ENCODE measurements around the gene GULP1.
"Not testable (repeated sequence)": the region's sequence is repeated elsewhere in the genome, so short reads cannot be mapped to it uniquely, and the experiment has no call there.

Gene GULP1

GRCh38 chr2:188279093-188279445 lies 12.6 kb upstream of the GULP1 start:
- no peak overlapping the region for H3K27ac ChIP-seq (ENCODE audit: poor library complexity, severe bottlenecking)
- no peaks in the 10 kb centered on the region for H3K27me3 ChIP-seq (ENCODE audit: insufficient read depth, poor library complexity, severe bottlenecking)
- TF ChIP-seq, protein P1, sequence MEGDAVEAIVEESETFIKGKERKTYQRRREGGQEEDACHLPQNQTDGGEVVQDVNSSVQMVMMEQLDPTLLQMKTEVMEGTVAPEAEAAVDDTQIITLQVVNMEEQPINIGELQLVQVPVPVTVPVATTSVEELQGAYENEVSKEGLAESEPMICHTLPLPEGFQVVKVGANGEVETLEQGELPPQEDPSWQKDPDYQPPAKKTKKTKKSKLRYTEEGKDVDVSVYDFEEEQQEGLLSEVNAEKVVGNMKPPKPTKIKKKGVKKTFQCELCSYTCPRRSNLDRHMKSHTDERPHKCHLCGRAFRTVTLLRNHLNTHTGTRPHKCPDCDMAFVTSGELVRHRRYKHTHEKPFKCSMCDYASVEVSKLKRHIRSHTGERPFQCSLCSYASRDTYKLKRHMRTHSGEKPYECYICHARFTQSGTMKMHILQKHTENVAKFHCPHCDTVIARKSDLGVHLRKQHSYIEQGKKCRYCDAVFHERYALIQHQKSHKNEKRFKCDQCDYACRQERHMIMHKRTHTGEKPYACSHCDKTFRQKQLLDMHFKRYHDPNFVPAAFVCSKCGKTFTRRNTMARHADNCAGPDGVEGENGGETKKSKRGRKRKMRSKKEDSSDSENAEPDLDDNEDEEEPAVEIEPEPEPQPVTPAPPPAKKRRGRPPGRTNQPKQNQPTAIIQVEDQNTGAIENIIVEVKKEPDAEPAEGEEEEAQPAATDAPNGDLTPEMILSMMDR (IDR thresholded peaks at IDR 0.05; ENCODE audit: poor library complexity, severe bottlenecking): no peak
- no peaks in the 10 kb centered on the region for H3K9me3 ChIP-seq (ENCODE audit: severe bottlenecking)
- ATAC-seq (ENCODE audit: low read depth): no peak
- no peaks in the 10 kb centered on the region for H3K4me1 ChIP-seq (ENCODE audit: insufficient read depth, poor library complexity, severe bottlenecking)
- no peak overlapping the region for H3K4me3 ChIP-seq (ENCODE audit: severe bottlenecking)
- DNase-seq (ENCODE audit: low spot score): no peak
- H3K36me3 ChIP-seq (ENCODE audit: low read depth): no peaks in the 10 kb centered on the region

- TF ChIP-seq, protein P1 (IDR thresholded peaks at IDR 0.05; ENCODE audit: poor library complexity, severe bottlenecking): no peak
- ATAC-seq (ENCODE audit: low read depth): no peak
- H3K4me3 ChIP-seq (ENCODE audit: severe bottlenecking): no peak overlapping the region
Measured at GRCh38 chr2:188280811-188281222, 10.9 kb upstream of the GULP1 start.

DNA sequence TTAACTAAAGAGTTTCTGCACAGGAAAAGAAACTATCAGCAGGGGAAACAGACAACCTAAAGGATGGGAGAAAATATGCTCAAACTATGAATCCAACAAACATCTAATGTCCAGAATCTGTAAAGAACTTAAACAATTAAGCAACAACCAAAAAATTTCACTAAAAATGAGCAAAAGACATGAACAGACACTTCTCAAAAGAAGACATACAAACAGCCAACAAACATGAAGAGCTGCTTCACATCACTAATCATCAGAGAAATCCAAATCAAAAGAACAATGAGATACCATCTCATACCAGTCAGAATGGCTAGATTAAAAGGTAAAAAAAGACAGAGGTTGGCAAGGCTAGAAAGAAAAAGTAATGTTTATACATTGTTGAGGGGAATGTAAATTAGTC lies 8.8 kb upstream of the GULP1 start:
- Histone ChIP-seq H3K9me3 (ENCODE audit: severe bottlenecking) (no peaks in the 10 kb centered on the region), H3K27ac (ENCODE audit: poor library complexity, severe bottlenecking) (no peak overlapping the region), H3K27me3 (ENCODE audit: insufficient read depth, poor library complexity, severe bottlenecking) (no peaks in the 10 kb centered on the region), H3K4me3 (ENCODE audit: severe bottlenecking) (no peak overlapping the region), H3K36me3 (ENCODE audit: low read depth) (no peaks in the 10 kb centered on the region), H3K4me1 (ENCODE audit: insufficient read depth, poor library complexity, severe bottlenecking) (no peaks in the 10 kb centered on the region)
- no peak for DNase-seq (ENCODE audit: low spot score)
- no peak for ATAC-seq (ENCODE audit: low read depth)
- TF ChIP-seq, protein P1 (IDR thresholded peaks at IDR 0.05; ENCODE audit: poor library complexity, severe bottlenecking): no peak

More at GRCh38 chr2:188280811-188281222, 10.9 kb upstream of the GULP1 start:
- no peaks in the 10 kb centered on the region for H3K27me3 ChIP-seq (ENCODE audit: insufficient read depth, poor library complexity, severe bottlenecking)
- H3K4me1 ChIP-seq (ENCODE audit: insufficient read depth, poor library complexity, severe bottlenecking): no peaks in the 10 kb centered on the region
- DNase-seq (ENCODE audit: low spot score): no peak
- no peaks in the 10 kb centered on the region for H3K36me3 ChIP-seq (ENCODE audit: low read depth)
- no peak overlapping the region for H3K27ac ChIP-seq (ENCODE audit: poor library complexity, severe bottlenecking)
- no peaks in the 10 kb centered on the region for H3K9me3 ChIP-seq (ENCODE audit: severe bottlenecking)

- not testable (repeated sequence) for H3K36me3 ChIP-seq (ENCODE audit: low read depth); DNase-seq (ENCODE audit: low spot score); ATAC-seq (ENCODE audit: low read depth); H3K27me3 ChIP-seq (ENCODE audit: insufficient read depth, poor library complexity, severe bottlenecking); H3K9me3 ChIP-seq (ENCODE audit: severe bottlenecking); H3K27ac ChIP-seq (ENCODE audit: poor library complexity, severe bottlenecking); H3K4me3 ChIP-seq (ENCODE audit: severe bottlenecking); H3K4me1 ChIP-seq (ENCODE audit: insufficient read depth, poor library complexity, severe bottlenecking)
Measured at GRCh38 chr2:188284251-188284650, 7.4 kb upstream of the GULP1 start.

DNA sequence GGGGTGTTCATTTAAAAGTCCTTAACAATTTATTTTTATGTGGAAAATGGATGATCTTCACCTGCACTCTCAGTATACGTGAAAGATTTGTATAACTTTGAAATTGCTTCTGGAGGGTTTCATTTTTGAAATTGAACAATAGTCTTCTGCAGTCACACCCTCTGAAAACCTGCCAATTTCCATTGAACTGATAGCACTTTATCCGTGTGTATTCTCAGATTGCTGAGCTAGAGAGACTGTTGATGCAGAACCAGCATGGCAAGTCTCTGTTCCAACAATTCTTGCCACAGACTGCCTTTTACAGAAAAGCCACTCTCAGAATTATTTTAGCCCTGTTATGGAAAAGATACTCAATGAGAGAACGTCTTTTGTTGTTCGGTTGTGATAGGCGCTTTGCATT lies 6.6 kb upstream of the GULP1 start:
- H3K4me3 ChIP-seq (ENCODE audit: severe bottlenecking): no peak overlapping the region
- H3K4me1 ChIP-seq (ENCODE audit: insufficient read depth, poor library complexity, severe bottlenecking): no peaks in the 10 kb centered on the region
- H3K27me3 ChIP-seq (ENCODE audit: insufficient read depth, poor library complexity, severe bottlenecking): no peaks in the 10 kb centered on the region
- ATAC-seq (ENCODE audit: low read depth) (no peak), DNase-seq (ENCODE audit: low spot score) (no peak)
- TF ChIP-seq, protein P1 (IDR thresholded peaks at IDR 0.05; ENCODE audit: poor library complexity, severe bottlenecking): no peak
- no peaks in the 10 kb centered on the region for H3K9me3 ChIP-seq (ENCODE audit: severe bottlenecking)
- H3K36me3 ChIP-seq (ENCODE audit: low read depth): no peaks in the 10 kb centered on the region
- no peak overlapping the region for H3K27ac ChIP-seq (ENCODE audit: poor library complexity, severe bottlenecking)

Data from RWPE2 (cell line).